ENCODE results near the gene TMEM59L.
"Not testable (repeated sequence)": the region's sequence is repeated elsewhere in the genome, so short reads cannot be mapped to it uniquely, and the experiment has no call there.

TMEM59L gene

DNA sequence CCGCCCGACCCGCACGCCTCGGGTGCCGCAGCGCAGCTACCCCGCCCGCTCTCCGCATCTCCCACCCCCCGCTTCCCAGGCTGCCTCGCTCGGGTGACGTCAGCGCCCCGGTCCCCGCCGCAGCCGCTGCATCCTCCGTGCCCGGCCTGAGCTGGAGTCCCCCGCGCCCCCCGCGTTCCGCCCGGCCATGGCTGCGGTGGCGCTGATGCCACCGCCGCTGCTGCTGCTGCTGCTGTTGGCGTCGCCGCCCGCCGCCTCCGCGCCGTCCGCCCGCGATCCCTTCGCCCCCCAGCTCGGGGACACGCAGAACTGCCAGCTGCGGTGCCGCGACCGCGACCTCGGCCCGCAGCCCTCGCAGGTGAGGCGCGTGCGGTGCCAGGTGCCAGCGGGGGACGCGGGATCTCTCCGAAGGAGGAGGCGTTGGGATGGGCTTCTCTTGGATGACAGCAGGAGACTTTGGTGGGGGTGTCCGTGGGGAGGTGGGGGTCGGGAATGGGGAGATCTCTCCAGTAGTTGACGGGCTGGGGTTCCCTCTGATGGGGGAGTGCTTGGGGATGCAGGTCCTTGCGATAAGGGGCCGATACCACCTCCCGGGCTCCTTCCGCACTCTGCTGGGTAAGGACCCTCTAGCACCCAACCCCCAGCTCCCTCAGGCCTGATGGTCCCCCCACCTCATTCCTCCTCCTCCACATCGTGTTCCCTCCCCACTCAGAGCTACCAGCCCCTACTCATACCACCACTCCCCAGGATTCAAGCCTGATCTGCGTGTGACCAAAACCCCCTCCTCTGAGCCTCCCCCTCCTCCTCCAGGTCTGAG is at the start of gene TMEM59L:
Gene TMEM59L (plus strand): TSS at position 99 of the 817 bp plus-strand sequence. CDS start 89 bp downstream, at position 188.
- peak; percentile 45 for DNase-seq (ENCODE audit: low spot score)

GRCh38 chr19:18566953-18567352 is 45.7 kb upstream of the TMEM59L start:
- DNase-seq (ENCODE audit: low spot score), result no peak

DNA sequence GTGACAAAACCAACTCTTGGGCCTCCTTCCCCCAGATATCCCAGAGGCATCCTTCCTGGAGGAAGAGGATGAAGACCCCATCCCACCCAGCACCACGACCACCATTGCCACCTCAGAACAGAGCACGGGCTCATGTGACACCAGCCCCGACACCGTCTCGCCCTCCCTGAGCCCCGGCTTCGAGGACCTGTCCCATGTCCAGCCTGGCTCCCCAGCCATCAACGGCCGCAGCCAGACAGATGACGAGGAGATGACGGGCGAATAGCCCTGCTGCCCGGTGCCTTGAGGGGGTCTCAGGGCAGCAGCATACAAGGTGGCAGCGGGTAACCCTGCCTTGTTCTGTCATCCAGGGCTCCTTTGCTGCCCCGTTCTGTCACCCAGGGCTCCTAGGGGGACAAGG is 44.3 kb upstream of the TMEM59L start:
- no peak for DNase-seq (ENCODE audit: low spot score)

- peak; percentile 97 for DNase-seq (ENCODE audit: low spot score)
Measured at GRCh38 chr19:18571564-18572344, 40.9 kb upstream of the TMEM59L start, which contains the start of gene UBA52. Gene UBA52 (plus strand): TSS chr19:18571857. CDS start chr19:18573301, 1,444 bp downstream.

- no peak for DNase-seq (ENCODE audit: low spot score)
Measured at GRCh38 chr19:18574691-18575291, 37.9 kb upstream of the TMEM59L start.

DNA sequence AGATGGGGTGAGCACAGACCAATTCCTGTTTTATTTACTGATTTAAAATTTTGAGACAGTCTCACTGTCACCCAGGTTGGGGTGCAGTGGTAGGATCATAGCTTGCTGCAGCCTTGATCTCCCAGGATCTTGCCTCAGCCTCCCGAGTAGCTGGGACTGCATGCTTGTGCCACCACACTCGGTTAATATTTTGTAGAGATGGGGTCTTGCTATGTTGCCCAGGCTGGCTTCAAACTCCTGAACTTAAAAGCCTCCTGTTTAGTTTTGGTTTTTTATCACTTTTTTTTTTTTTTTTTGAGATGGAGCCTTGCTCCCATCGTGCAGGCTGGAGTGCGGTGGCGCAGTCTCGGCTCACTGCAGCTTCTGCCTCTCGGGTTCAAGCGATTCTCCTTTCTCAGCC is 36.3 kb upstream of the TMEM59L start:
- no peak for DNase-seq (ENCODE audit: low spot score)

DNA sequence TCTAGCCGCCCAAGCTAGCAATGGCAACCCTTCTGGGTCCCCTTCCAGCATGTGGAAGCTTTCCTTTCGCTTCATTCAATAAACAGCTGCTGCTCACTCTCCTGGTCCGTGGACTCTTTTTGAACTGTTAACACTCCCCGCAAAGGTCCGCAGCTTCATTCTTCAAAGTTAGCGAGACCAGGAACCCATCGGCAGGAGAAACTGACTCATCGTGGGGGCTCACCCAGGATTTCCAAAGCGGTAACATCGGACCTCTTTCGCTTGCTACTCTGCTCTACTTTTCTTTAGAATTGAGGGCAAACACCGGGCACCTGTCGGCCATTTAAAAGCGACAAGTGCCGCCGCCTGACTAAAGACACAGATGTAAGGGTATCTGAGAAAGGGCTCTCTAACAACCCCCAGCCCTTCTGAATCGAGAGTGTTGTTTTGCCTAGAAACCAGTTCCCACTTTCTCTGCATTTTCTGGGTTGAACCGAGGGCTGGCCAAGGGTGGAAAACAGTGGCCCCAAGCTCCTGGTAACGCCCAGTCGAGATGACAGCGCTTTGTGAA is 35.2 kb upstream of the TMEM59L start:
- no peak for DNase-seq (ENCODE audit: low spot score)

DNA sequence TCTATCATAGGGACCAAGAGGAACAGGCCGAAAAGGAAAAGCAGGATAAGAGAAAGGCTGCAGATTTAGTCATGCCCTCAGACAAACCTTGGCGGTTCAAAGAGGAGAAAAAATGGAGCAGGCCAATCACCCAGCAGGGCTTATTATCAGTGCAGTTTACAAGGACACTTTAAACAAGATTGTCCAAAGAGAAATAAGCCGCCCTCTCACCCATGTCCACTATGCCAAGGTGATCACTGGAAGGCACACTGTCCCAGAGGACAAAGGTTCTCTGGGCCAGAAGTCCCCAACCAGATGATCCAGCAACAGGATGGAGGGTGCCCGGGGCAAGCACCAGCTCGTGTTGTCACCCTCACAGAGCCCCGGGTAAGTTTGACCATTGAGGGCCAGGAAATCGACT is 32.4 kb upstream of the TMEM59L start:
- no peak for DNase-seq (ENCODE audit: low spot score)

DNA sequence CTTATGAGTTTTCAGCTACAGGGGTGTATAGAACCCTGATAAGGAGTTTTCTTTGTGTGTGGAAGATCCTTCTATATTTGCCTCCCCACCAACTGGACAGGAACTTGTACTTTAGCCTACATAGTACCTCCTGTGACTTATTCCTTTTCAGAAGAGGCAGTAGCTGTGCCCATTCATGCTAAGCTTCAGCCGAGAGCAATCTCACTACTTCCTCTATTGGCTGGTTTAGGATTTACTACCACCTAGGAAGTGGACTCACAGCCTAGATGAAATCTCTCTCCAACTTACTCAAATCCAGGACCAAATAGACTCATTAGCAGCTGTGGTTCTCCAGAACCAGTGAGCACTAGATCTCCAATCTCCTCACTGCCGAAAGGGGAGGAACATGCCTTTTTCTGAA is 26.4 kb upstream of the TMEM59L start:
- no peak for DNase-seq (ENCODE audit: low spot score)

- DNase-seq (ENCODE audit: low spot score), result no peak
Measured at GRCh38 chr19:18587561-18587960, 25.1 kb upstream of the TMEM59L start.

GRCh38 chr19:18587962-18588610 is 24.6 kb upstream of the TMEM59L start:
- DNase-seq (ENCODE audit: low spot score), result no peak

GRCh38 chr19:18588611-18589379 is 23.9 kb upstream of the TMEM59L start, which contains the start of gene REX1BD:
Gene REX1BD (plus strand): TSS chr19:18588798. CDS start chr19:18588802, 4 bp downstream.
- peak; percentile 89 for DNase-seq (ENCODE audit: low spot score)

- DNase-seq (ENCODE audit: low spot score), result peak; percentile 61
Measured at GRCh38 chr19:18589380-18590272, 23.0 kb upstream of the TMEM59L start.

GRCh38 chr19:18590273-18591272 is 22.1 kb upstream of the TMEM59L start:
- DNase-seq (ENCODE audit: low spot score), result no peak

DNA sequence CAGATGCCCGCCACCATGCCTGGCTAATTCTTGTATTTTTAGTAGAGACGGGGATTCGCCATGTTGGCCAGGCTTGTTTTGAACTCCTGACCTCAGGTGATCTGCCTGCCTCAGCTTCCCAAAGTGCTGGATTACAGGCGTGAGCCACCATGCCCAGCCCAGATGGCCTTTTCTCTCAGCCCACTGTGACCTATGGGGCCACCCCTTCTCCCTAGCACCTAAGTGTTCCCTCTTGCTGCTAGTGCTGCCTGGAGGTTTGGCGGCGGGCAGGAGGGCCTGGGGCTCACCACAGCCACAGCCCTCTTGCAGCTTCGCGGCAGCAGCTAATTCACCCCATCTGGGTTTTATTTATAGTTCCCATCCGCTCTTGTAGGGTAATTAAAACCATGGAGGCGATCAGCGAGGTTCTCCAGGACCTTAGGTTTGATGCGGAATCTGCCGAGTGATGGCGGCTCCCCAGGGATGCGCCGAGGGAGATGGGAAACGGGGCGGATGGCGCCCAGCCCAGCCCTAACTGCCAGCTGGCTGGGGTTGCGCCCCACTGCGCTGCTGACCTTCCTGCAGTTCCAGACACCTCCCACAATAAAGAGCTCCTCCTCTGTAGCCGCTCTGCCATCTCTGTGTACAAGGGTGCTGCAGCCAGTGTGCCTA is 20.8 kb upstream of the TMEM59L start:
- DNase-seq (ENCODE audit: low spot score), result no peak

GRCh38 chr19:18592732-18593131 is 19.9 kb upstream of the TMEM59L start:
- DNase-seq (ENCODE audit: low spot score), result not testable (repeated sequence)

GRCh38 chr19:18593367-18594095 is 19.1 kb upstream of the TMEM59L start:
- no peak for DNase-seq (ENCODE audit: low spot score)
